Astrocyte of the spinal cord (primary cell): Measurements from ENCODE around the gene SLX9.
"Not testable (repeated sequence)": the region's sequence is repeated elsewhere in the genome, so short reads cannot be mapped to it uniquely, and the experiment has no call there.

Experiments used
- DNase-seq: peaks from one replicate; pipeline ENCODE4 v3.0.0; 2011; ENCODE audit warnings: low read depth, low spot score
- H3K4me3 ChIP-seq: 2 replicates; pipeline ENCODE4 v1.5.1; 2011; ENCODE audit warnings: low read depth, mild to moderate bottlenecking, low read length, moderate library complexity
- in situ Hi-C: cut with HindIII; loops from 2 replicates; pipeline ENCODE4 v1.10.0; 2017; ENCODE audit warnings: low sequenced_read_pairs
- TF ChIP-seq, protein P1 (sequence below): IDR thresholded peaks from 2 replicates; pipeline ENCODE4 v1.5.1; 2012; ENCODE audit warnings: low read depth, mild to moderate bottlenecking, low read length, inconsistent platforms

SLX9 gene

GRCh38 chr21:45021428-45022347, 81.9 kb downstream of the SLX9 start:
- TF ChIP-seq, protein P1, sequence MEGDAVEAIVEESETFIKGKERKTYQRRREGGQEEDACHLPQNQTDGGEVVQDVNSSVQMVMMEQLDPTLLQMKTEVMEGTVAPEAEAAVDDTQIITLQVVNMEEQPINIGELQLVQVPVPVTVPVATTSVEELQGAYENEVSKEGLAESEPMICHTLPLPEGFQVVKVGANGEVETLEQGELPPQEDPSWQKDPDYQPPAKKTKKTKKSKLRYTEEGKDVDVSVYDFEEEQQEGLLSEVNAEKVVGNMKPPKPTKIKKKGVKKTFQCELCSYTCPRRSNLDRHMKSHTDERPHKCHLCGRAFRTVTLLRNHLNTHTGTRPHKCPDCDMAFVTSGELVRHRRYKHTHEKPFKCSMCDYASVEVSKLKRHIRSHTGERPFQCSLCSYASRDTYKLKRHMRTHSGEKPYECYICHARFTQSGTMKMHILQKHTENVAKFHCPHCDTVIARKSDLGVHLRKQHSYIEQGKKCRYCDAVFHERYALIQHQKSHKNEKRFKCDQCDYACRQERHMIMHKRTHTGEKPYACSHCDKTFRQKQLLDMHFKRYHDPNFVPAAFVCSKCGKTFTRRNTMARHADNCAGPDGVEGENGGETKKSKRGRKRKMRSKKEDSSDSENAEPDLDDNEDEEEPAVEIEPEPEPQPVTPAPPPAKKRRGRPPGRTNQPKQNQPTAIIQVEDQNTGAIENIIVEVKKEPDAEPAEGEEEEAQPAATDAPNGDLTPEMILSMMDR, result no peak
- in situ Hi-C loops, result no loop called here
- H3K4me3 ChIP-seq, result no peak overlapping the region
- DNase-seq, result no peak

- TF ChIP-seq, protein P1, result no peak
- DNase-seq, result no peak
- no peak overlapping the region for H3K4me3 ChIP-seq
- in situ Hi-C loops, result no loop called here
Measured at GRCh38 chr21:45022348-45022675, 82.5 kb downstream of the SLX9 start.

DNA sequence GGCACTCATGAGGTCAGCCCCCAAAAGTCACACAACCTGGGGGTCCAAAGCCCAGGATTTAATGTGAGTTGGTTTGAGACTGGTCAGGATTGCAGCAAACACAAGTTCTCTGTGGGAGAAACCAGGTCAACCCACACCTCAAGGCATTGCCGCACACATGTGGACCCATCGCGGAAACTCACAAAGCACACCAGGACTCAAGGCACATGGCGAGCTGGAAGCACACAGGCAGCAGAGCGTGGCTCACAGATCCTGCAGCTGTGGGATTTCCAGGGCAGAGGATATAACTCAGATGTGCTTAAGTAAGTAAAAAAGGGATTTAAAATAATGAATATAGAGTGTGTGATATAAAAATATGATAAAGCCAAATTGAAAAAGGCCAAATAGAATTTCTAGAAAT, 82.9 kb downstream of the SLX9 start:
- no peak for DNase-seq
- in situ Hi-C loops, result no loop called here
- TF ChIP-seq, protein P1, result no peak

GRCh38 chr21:45024516-45024915, 84.7 kb downstream of the SLX9 start:
- in situ Hi-C loops, DNase-seq: not testable (repeated sequence)

More for the DNA sequence above, 82.9 kb downstream of the SLX9 start:
- H3K4me3 ChIP-seq, result no peak overlapping the region

DNA sequence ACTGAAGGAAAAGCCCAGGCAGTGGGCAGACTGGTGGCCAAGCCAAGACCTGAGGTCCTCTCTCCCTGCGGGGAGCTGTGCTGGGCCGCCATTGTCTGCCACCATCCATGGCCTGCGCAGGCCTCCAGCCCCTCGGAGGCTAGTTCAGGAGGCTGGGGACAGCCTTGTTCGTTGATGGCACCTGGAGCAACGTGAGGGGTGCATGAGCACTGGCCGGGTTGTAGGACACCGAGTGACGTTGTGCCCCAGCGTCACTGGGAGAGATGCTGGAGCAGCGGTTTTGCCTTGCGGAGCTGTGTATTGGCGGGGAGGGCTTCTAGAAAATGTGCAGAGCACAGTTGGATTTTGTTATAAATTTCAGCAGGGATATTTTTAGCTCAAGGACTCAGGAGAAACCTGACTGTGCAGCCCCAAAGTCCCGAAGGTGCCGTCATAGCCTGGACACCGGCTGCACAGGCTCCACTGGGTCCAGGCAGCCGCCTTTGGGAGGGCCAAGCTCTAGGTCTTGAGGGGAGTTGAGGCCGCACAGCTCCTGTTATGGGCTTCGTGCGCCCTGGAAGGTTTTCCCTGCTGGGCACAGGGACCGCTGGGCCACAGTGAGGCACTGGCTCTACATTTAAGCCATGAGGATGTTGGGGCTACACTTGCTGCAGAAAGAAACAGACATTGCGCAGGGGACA, 86.4 kb downstream of the SLX9 start:
- no peak for DNase-seq
- in situ Hi-C loops, result no loop called here

More at GRCh38 chr21:45024516-45024915, 84.7 kb downstream of the SLX9 start:
- not testable (repeated sequence) for H3K4me3 ChIP-seq

More for the DNA sequence above, 86.4 kb downstream of the SLX9 start:
- TF ChIP-seq, protein P1, result no peak
- H3K4me3 ChIP-seq, result no peak overlapping the region
